Measurements from ENCODE around the gene NBR1. TPM values are rescaled to one million over a fixed set of nuclear protein-coding genes. Genes with fewer than 3 reads are reported as not detected.

Gene NBR1
- total and polyA plus RNA-seq, 4 donors, result 25.5 to 127 (median 50.4) TPM

DNA sequence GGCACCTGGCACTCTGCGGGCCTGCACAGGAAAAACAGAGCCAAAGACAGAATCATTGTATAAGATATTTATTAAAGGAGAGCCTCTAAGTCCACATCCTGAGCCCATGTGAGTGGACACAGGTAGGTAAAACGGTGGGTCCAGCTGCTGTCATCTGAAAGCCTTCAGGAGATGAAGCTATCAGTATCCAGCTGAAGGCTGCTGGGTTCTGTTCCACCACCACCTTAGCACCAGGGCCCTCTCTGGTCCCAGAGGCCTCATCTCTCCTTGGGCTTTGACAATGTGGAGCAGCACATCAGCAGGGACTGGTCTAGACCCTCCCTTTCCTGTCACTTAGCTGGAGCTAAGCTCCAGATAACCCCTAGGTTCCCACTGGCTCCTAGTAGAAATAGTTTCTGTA lies 48.0 kb downstream of the NBR1 start:
- no peaks in the 10 kb centered on the region for H3K9me3 ChIP-seq (ENCODE audit: control insufficient read depth in 4 of 4, insufficient read depth in 3 of 4, low read length in 3 of 4)
- 92 to 95% methylated on average over 2 of the region's 2 CpGs for WGBS, 2 donors
- DNase-seq, result no peak
- H3K36me3 ChIP-seq (ENCODE audit: control insufficient read depth in 4 of 4, insufficient read depth in 4 of 4, low read length in 4 of 4), result peaks cover 0 to 23% (median 11%) of the 10 kb centered on the region in 4 donors
- peaks cover 0 to 4% (median 2%) of the 10 kb centered on the region in 5 donors for H3K4me1 ChIP-seq (ENCODE audit: control insufficient read depth in 5 of 5, insufficient read depth in 5 of 5, low read length in 5 of 5)
- no peaks in the 10 kb centered on the region for H3K27me3 ChIP-seq (ENCODE audit: control insufficient read depth in 3 of 3, insufficient read depth in 3 of 3, low read length in 2 of 3)
- ATAC-seq (ENCODE audit: insufficient read depth, low FRiP score), result no peak
- no peak overlapping the region for H3K27ac ChIP-seq (ENCODE audit: low read depth in 1 of 2, low read length in 1 of 2)
- H3K4me3 ChIP-seq, result no peak overlapping the region
- TF ChIP-seq, protein P1, sequence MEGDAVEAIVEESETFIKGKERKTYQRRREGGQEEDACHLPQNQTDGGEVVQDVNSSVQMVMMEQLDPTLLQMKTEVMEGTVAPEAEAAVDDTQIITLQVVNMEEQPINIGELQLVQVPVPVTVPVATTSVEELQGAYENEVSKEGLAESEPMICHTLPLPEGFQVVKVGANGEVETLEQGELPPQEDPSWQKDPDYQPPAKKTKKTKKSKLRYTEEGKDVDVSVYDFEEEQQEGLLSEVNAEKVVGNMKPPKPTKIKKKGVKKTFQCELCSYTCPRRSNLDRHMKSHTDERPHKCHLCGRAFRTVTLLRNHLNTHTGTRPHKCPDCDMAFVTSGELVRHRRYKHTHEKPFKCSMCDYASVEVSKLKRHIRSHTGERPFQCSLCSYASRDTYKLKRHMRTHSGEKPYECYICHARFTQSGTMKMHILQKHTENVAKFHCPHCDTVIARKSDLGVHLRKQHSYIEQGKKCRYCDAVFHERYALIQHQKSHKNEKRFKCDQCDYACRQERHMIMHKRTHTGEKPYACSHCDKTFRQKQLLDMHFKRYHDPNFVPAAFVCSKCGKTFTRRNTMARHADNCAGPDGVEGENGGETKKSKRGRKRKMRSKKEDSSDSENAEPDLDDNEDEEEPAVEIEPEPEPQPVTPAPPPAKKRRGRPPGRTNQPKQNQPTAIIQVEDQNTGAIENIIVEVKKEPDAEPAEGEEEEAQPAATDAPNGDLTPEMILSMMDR (IDR thresholded peaks at IDR 0.05; ENCODE audit: control extremely low read depth, extremely low read depth), result no peak
- no peak overlapping the region for H3K9ac ChIP-seq (ENCODE audit: insufficient read depth in 1 of 2, low read length in 2 of 2)

GRCh38 chr17:43219746-43220380 lies 48.8 kb downstream of the NBR1 start:
- Histone ChIP-seq H3K36me3 (ENCODE audit: control insufficient read depth in 4 of 4, insufficient read depth in 4 of 4, low read length in 4 of 4) (peaks cover 0 to 23% (median 10%) of the 10 kb centered on the region in 4 donors), H3K9me3 (ENCODE audit: control insufficient read depth in 4 of 4, insufficient read depth in 3 of 4, low read length in 3 of 4) (no peaks in the 10 kb centered on the region), H3K4me3 (no peak overlapping the region), H3K4me1 (ENCODE audit: control insufficient read depth in 5 of 5, insufficient read depth in 5 of 5, low read length in 5 of 5) (peaks cover 0 to 4% (median 2%) of the 10 kb centered on the region in 5 donors), H3K27ac (ENCODE audit: low read depth in 1 of 2, low read length in 1 of 2) (no peak overlapping the region), H3K27me3 (ENCODE audit: control insufficient read depth in 3 of 3, insufficient read depth in 3 of 3, low read length in 2 of 3) (no peaks in the 10 kb centered on the region), H3K9ac (ENCODE audit: insufficient read depth in 1 of 2, low read length in 2 of 2) (no peak overlapping the region)
- 55 to 76% methylated on average over 8 of the region's 8 CpGs for WGBS, 2 donors
- TF ChIP-seq, protein P1 (IDR thresholded peaks at IDR 0.05; ENCODE audit: control extremely low read depth, extremely low read depth), result no peak
- ATAC-seq (ENCODE audit: insufficient read depth, low FRiP score) (no peak), DNase-seq (peak in 2 of 3 donors; percentile 12 to 21)

GRCh38 chr17:43220511-43221125 lies 49.6 kb downstream of the NBR1 start:
- H3K27ac ChIP-seq (ENCODE audit: low read depth in 1 of 2, low read length in 1 of 2), result no peak overlapping the region
- 79 to 84% methylated on average over 9 of the region's 9 CpGs for WGBS, 2 donors
- no peaks in the 10 kb centered on the region for H3K9me3 ChIP-seq (ENCODE audit: control insufficient read depth in 4 of 4, insufficient read depth in 3 of 4, low read length in 3 of 4)
- peaks cover 0 to 4% (median 2%) of the 10 kb centered on the region in 5 donors for H3K4me1 ChIP-seq (ENCODE audit: control insufficient read depth in 5 of 5, insufficient read depth in 5 of 5, low read length in 5 of 5)
- peak overlapping the region in 1 of 2 donors; percentile 5 for H3K9ac ChIP-seq (ENCODE audit: insufficient read depth in 1 of 2, low read length in 2 of 2)
- TF ChIP-seq, protein P1 (IDR thresholded peaks at IDR 0.05; ENCODE audit: control extremely low read depth, extremely low read depth), result no peak
- ATAC-seq (ENCODE audit: insufficient read depth, low FRiP score), result no peak
- peaks cover 0 to 23% (median 11%) of the 10 kb centered on the region in 4 donors for H3K36me3 ChIP-seq (ENCODE audit: control insufficient read depth in 4 of 4, insufficient read depth in 4 of 4, low read length in 4 of 4)
- H3K4me3 ChIP-seq, result no peak overlapping the region
- no peaks in the 10 kb centered on the region for H3K27me3 ChIP-seq (ENCODE audit: control insufficient read depth in 3 of 3, insufficient read depth in 3 of 3, low read length in 2 of 3)
- no peak for DNase-seq
